Activated CD8-positive, alpha-beta memory T cell treated with anti-CD3 and anti-CD28 coated beads for 4 hours (primary cell): ENCODE measurements around the gene EPHB1.

Source experiments
- DNase-seq, 2 donors: peaks; one replicate each; pipeline ENCODE4 v3.0.0-alpha.2; 2020; ENCODE audit warnings: low read depth in 2 of 2

EPHB1 gene

DNA sequence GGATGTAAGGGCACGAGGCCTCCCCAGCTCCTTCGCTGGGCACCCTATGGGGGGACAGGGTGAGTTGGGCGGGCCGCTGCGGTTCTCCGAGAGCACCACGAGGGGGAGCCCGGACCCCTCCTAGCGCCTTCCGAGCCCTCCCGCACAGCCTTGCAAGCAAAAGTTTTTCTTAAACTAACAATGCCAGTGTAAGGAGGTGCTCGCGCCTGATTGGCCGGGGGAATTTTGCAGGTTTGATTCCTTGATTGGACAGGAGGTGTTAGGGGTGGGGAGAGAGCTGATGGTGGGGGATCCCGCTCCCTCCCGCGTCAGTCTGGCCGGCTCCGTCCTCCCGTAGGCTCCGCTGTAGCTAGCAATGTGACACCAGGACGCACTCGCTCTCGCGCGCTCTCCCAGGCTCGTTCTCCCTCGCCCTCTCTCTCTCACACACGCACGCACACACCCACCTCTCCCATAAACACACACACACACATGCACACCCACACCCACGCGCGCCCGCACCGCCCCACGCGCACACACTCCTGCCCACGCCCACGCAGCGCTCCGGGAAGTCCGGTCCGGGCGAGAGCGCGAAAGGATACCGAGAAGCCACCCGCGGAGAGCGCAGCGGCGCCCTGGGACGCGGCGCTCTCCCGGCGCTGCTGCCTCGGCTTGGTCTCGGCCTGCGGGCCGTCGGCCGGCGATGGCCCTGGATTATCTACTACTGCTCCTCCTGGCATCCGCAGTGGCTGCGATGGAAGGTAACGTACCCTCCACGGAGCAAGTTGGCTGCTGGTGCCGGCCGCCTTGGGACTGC, at the start of gene EPHB1:
EPHB1 (plus strand) TSS at position 311 of the 796 bp plus-strand sequence.
- DNase-seq: no peak

DNA sequence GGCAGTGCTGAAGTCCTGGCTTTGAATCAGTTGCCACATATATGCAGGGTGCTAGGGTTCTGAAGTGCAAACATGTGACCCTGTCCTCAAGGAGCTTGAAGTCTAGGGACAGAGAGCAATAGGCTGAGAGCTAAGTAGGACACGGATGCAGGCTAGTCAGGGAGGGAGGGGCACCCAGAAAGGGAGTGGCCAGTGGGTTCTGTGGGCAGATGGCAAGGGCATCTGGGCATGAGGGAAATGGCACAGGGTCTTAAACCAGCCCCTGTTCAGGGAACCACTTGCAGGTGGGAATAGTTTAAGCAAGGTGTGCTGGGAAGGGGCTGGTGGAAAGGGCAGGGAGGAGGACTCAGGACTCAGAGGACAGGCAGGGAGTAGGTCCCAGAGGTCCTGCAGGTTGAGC, 46.4 kb upstream of the EPHB1 start:
- no peak for DNase-seq

DNA sequence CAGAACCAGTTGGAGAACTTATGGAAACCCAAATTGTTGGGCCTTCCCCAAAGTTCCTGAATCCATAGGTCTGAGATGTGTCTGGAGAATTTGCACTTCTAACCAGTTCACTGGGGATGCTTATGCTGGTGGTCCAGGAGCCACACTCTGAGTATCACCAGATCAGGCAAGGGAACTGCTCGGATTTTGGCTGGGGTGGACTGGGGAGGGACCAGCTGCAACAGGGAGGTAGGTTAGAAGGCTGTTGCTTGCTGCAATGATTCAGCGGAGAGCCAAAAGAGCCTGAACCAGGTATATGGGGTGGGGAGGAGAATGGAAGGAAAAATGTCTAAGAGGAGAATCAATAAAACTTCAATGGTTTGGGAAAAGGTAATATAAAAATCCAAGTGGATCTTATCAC, 45.9 kb upstream of the EPHB1 start:
- DNase-seq: no peak

DNA sequence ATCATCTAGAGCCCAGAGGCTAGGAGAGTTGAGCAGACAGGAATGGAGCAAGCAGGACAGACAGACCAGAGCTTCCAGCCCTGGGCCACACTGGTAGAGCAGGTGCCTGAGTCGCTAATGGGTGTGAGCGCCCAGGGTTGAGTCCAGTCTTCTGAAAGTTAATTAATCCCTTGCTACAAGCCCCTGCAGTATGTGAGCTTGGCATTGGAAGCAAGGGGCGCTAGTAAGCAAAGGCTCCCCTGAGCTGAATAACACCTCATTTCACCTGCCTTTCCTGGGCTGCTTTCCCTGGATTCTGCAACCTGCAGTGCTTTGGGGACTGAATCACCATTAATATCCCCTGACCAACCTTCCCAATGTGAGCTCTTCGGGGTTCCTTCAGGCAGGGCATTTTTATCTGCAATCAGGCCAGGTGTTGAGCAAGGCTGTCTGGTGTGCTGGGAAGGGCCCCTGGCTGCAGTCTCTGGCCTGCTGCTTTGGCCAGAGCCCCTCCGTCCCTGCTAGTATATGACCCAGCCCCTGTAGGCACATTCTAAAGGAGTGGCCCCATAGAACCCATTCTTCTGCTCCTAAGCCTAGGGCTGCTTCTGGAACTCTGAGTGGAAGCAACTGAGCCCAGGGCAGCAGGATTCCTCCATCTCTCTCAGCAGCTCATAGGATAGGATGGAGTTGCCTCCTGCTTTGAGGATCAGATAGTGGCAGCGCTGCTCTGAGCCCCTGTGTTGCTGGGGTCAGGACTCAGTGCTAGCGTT, 45.1 kb upstream of the EPHB1 start:
- no peak for DNase-seq

DNA sequence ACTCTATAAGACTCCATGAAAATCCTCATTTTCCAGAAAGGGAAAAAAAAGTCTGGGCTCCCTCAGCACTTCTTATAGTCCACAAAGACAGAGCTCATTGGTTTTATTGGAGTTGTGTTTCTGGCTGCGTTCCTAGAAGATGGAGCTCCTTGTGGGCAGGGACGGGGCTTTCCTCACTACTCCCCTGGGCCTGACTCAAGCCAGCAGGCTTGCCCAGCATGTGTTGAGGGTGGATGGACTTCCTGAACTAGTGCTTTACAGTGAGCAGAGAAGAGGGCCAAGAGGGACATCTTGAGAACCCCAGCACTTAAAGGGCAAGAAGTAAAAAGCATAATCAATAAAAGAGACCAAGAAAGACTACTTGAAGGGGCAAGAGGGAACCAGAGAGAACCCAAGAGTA, 43.2 kb upstream of the EPHB1 start:
- DNase-seq: no peak

DNA sequence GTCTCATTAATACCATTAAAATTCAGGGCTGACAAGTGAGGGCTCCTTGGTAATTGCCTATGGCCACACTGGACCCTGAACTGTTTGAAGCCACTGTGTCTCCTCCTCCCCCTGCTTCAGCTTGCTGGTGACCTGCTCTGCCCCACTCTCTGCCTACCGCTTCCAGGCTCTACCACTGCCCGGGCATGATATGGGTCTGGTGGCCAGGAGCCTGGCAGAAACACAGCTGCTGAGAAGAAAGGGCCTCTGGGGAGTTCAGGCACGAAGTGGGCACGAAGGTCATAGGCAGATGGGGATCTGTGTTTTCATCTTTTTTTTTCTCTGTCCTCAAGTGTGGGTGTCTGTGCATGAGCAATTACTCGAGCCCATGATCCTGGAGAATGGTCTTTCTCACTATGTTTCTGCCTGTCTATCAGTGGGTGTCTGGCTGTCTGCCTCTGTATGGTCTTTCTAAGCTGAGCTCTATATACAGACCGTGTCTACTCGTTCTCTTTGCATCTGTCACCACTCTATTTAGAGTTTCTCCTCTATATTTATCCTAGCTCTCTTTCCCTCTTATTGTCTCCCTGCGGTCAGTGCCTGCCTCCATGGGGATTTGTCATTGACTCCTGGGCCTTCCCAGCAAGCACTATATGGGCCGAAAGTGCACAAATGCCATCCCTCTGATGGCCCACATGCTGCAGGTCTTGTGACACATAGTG, 42.1 kb upstream of the EPHB1 start:
- DNase-seq: no peak

DNA sequence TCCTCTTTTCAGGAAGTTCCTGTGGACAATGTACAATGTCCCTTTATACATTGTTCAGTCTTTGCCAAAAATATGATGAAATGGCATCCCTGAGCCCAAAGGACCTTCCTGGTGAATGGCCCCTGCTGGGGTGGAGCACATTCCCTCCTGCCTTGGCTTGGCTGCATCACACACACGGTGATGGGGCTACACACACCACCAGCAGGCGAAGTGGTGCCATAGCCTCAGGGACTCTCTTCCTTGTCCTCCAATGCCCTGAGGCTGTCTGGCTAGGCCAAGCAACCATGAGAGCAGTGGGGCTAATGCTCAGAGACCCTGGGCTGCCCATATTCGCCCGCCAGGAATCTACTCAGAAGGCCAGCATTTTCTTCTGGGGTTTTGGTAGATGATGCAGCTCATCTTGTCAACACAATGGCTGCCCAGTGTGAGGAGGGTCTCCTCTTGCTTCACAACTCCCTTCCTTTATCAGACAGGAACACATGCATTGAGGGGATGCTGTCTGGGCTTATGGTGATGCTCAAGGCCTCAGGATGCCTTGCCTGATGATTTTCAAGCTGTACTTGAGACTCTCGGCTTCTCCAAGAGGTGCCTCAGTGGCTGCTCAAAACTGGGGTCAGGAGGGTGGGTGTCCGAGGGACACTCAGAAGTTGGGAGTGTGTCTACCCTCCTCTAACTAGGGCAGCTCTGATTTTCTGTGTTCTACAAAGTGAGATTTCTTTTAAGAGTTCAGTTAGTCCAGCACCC, 40.9 kb upstream of the EPHB1 start:
- no peak for DNase-seq

DNA sequence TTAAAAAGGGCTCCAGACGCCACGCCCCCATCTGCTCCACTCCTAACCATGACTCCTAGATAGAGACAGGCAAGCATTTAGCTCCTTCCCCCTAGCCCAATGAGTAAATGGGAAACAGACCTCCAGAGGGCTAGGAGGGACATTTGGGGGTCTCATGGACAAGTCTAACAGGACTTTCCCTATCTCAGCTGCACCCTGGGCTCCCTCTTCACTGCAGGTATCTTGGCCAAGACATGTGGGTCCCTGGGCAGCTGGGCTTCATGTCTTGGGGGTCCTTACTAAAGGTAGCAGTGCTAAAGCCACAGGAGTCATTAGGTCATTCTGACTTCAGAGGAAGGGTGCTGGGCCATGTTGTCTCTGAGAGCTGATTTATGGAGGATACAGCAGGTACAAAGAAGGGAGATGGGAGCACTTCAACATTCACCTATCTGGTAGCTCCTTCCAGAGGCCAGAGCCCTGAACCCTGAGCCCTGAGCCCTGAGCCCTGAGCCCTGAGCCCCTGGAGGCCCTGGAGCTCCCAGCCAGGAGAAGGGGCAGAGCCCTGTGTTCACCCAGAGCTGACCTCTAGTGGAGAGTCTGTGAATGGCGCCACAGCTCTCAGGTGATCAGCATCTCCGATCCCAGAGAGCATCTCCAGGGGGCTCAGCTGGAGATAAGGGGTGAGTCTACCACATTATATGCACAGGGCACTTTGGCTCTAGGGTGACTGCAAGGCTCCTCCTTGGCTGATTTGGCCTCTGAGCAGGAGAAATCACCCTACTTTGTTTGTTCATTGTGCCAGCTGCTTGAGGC, 40.1 kb upstream of the EPHB1 start:
- no peak for DNase-seq

DNA sequence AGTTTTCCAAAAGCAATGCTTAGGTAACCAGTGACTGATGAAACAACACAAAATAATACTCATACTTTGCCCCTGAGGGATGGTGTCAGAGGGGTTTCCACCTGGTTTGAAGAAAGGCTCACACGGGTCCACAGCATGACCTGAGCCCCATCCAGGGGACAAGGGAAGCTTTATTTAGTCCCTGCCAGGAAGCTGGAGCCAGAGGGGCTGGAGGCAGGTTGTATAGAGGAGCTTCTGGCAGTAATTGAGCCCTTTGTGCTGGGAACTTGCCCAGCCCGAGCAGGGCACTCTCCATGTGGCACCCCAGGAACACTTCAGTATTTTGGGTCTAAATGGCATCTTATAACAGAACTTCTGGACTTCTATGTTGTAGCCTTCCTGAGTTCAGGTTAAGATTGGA, 39.2 kb upstream of the EPHB1 start:
- DNase-seq: no peak

DNA sequence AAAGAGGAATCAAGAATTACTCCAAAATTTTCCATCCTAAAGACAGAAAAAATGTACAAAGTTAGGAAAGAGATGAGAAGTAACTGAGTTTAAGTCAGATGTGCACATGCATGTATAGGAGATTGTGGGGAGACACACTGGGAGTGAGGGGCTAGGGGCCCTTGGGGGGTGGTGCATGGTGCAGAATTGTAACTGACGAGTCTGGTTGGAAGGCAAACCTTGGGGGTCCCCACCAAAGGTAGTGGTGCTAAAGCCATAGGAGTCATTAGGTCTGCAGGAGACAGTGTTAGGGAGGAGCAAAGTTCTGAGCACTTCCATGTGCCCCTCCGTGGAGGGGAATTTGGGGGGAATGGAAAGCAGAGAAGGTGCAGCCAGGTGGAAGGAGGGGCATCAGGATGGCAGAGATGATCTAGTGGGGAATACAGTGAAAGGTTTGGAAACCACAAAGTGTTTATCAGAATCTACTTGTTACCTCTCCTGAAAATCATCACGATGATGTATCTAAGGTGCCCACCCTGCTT, 37.5 kb upstream of the EPHB1 start:
- no peak for DNase-seq

DNA sequence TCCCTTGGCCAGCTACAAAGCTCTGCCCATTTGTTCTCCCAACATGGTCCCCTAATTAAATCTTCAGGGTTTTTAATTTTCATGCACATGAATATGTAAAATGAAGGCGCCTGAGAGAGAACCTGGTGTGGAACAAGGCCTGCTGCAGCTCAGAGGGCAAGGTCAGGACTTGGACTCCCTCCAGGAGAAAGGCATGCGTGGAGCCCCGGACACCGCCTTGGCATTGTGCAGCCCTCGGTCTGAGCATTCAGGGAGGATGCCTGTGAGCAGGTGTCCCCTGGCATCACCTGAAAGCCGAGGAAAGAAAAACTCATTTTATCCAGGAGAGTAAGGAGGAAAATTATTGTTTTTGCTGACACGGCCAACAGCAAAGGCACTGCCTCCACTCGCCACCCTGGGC, 33.8 kb upstream of the EPHB1 start:
- DNase-seq: no peak

DNA sequence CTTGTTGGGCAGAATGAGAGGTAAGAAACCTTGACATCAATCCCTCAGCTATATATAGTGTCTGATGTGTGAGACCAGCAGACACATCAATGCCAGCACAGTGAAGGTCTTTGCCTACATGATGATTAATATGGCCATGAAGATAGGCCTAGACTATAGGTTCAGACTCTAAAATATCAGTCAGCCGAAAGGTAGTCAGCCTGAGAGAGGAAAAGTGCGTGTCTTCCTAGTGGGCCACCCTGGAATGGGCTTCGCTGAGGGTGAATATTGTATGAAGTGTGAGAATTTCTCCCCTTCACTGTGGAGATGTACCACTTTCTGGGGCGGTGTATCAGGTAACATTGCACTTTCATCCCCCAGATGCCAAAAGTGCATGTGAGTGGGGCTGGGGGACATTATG, 33.0 kb upstream of the EPHB1 start:
- DNase-seq: no peak

DNA sequence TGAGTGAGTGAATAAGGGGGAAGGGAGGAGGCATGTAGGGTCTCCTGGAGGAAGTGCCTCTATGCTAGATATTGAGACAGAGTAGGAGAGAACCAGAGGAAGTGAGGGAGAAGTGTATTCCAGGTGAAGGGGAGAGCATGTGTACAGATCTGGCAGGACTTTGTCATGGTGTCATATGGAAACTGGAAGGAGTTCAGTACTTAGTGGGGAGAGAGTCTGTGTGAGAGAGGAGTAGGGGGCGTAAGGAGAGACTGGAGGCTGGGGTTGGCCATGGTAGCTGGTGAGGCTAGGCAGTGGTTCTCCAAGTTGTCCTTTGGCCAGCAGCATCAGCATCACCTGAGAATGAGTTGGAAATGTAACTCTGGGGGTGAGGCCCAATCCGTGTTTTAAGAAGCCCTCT, 29.6 kb upstream of the EPHB1 start:
- no peak for DNase-seq

DNA sequence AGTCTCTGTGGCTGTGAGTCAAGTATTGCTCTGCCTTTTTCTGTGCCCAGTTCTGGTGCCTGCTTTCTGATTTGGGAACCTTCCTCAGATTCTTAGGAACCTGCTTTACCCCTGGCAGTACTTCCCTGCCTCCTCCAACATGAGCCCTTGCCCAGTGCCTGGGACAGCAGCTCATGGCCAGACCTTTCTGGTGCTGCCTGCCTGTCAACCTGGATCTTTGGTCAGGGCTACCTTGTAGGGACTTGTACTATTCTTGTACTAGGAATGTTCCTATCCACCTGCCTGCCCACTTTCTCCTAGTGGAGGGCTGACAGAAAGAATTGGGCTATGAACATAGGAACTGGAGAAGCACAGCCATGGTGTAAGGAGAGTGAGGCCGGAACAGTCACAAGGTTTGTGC, 28.8 kb upstream of the EPHB1 start:
- DNase-seq: no peak

DNA sequence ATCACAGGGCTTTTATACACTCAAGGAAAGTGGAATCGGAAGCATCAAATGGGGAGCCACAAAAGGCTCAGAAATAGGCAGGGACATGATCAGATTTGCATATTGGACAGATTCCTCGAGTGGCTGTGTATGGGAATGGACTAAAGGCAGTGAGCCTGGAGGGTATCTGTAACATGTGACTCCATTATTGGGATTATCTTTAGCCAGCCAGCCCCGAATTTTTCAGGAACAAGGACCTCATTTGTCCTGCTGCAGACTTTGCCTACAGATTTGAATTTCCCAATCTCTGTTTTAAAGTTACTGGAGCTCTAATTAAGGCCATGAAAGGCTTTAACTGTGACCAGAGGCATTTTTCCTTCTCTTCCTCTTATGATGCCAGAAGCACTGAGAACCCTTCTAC, 26.9 kb upstream of the EPHB1 start:
- no peak for DNase-seq

DNA sequence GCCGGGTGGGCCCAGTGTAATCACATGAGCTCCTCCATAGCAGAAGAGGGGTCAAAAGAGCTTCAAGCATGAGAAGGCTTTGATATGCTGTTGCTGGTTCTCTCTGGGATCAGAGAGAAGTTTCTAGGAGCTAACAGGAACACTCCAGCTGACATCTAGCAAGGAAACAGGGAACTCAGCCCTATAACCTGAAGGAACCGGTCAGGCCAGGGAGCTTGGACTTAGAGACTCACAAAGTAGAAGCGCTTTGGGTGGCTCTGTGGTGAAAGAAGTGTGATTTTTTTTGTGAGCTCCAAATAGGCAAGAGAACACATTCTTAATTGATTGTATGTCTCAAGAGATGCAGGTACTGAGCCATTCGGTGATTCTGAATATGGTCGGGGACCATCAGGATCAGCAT, 26.2 kb upstream of the EPHB1 start:
- DNase-seq: no peak

DNA sequence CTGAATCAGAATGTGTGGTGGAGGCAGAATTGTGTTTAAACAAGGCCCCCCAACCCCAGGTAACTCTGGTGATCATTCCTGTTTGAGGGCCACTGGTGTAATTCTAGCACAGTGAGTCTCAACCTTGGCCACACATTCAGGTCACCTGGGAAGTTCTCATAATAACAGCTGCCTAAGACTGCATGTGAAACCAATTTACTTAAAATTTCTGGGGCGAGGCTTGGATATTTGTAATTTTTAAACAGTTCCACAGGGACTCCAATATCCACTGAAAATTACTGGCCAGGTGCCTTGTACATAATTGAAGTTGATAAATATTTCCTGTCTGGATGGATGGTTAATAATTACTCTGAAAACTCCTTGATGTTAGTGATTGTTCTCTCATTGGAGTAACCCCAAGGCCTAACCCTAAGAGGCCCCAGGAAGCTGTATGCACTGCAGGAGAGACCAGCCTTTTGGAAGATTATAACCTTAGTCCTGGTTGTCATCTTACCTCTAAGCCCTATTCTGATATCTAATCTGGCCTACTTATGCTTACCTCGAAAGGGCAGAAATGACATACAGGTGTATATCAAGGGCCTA, 25.7 kb upstream of the EPHB1 start:
- DNase-seq: no peak

DNA sequence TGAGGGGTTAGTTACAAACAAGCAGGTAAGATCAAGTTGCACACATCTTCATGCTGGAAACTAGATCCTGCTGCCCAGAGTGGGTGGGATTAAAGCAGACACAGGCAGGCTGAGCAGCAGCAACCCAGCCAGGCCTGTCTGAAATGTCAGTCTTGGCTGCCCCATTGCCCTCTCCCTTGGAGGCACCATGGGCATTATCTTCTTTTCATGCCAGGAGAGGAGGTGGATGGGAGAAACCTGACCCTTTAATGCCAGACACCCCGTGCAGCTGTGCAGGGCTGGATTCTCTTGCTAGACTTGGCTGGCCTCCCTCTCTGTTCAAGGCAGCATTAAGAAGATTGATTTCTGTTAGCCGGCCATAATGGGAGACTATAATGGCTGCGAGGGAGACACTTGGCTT, 23.0 kb upstream of the EPHB1 start:
- DNase-seq: no peak

DNA sequence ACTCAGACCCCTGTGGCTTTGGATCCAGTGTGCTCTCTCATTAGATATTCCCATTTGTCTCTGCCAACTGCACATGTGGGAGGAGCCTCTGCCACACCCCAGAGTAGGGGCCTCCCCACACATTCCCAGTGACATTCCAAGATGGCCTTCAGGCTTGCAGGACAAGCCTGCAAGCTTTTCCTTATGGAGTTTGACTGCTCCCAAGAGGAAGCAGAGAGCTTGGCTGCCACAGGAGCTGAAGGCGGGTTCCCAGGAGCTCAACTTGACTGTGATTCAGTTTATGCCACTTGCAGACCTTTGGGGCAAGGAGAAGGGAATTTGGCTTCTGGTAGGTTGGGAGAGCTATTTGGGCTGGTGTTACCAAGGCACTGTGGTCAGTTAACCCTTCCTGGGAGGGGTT, 22.5 kb upstream of the EPHB1 start:
- no peak for DNase-seq

DNA sequence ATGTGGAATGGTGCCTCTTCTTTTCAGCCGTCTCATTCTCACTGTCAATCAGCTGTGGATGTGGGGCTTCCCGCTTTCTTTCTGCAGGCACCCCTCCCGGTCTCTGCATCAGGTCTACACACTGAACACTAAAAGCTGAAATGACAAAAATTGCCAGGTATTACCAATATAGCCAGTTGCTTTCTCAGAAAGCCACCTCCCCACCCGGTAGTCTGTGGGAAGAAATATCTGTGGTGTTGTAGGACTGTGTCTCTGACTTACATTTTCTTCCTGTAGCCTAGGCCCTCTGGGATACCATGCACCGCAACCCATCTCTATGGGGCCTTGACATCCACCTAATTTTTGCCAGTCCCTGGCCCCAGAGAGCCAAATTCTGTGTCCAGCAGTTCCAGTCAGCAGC, 19.2 kb upstream of the EPHB1 start:
- DNase-seq: no peak

DNA sequence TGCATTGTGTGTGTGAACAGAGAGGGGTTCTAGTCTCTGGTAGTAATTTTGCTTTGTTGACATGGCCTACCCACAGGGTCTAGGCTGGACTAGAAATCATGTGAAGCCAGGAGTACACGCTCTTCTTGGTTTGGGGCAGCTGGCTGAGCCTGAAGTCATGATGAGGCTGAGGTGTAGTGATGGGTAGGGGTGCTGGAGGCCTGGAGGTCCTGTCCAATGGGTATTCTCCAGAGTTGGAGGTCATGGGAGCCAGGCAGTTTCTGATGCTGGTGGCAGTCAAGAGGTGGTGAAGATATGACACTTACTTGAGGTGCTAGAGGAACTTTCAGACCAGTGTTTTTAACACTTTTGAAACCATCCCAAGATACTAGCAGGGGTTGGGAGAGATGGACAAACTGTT, 18.5 kb upstream of the EPHB1 start:
- no peak for DNase-seq
